Body of pancreas (tissue), 4 donors: ENCODE measurements around the gene KLK1.

Experiments
- POLR2A ChIP-seq, 3 donors: fragments of 450-650 bp; IDR thresholded peaks; one replicate each; pipeline ENCODE4 v1.6.1; 2016; ENCODE audit warnings: antibody characterized with exemption in 3 of 3, mild to moderate bottlenecking in 2 of 3
- TF ChIP-seq, protein P1 (sequence below), 7 experiments: fragments of 450-650 bp in 4 of 7; fragments of 200-600 bp in 3 of 7; sonication (generic) in 3 of 7; IDR thresholded peaks; one replicate each; pipeline ENCODE4 v1.5.1; 2016 to 2019; ENCODE audit warnings: antibody characterized with exemption in 7 of 7

DNA sequence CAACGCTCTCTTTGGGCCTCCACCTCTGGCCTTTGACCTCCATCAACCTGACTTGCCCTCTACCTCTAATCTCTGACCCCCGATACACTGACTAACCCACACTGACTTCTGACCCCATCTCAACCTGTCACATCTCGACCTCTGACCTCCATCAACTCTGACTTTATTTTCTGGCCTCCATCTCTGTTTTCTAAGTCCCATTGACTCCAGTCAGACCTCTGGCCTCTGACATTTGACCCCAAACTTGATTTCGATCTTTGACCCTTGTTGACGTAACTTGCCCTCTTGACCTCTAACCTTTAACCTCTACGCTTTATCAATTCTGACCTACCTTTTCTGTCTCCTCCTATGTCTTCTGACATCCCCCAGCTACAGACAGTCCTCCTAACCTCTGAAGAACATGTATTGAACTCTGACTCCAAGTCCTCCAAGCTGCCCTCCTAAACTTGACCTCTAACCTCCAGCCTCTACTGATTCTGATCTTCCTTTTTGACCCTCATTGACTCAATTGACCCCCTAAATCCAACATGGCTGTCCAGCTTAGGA lies 32.6 kb downstream of the KLK1 start:
- TF ChIP-seq, protein P1, sequence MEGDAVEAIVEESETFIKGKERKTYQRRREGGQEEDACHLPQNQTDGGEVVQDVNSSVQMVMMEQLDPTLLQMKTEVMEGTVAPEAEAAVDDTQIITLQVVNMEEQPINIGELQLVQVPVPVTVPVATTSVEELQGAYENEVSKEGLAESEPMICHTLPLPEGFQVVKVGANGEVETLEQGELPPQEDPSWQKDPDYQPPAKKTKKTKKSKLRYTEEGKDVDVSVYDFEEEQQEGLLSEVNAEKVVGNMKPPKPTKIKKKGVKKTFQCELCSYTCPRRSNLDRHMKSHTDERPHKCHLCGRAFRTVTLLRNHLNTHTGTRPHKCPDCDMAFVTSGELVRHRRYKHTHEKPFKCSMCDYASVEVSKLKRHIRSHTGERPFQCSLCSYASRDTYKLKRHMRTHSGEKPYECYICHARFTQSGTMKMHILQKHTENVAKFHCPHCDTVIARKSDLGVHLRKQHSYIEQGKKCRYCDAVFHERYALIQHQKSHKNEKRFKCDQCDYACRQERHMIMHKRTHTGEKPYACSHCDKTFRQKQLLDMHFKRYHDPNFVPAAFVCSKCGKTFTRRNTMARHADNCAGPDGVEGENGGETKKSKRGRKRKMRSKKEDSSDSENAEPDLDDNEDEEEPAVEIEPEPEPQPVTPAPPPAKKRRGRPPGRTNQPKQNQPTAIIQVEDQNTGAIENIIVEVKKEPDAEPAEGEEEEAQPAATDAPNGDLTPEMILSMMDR (IDR thresholded peaks at IDR 0.05) = no peak
- TF ChIP-seq POLR2A (IDR thresholded peaks at IDR 0.05) = no peak
